OCI-LY7 (cell line): ENCODE measurements around the gene STMND1.

Experiments used
- CTCF ChIP-seq: fragments of 200-600 bp; sonication (generic); conservative IDR thresholded peaks from 2 replicates; pipeline ENCODE4 v1.5.1; 2014; ENCODE audit warnings: mild to moderate bottlenecking, antibody characterized with exemption, low read length, moderate library complexity, mixed read lengths
- EZH2phosphoT487 ChIP-seq: fragments of 200-600 bp; sonication (generic); IDR thresholded peaks from 2 replicates; pipeline ENCODE4 v1.6.1; 2018; ENCODE audit warnings: low read depth, borderline replicate concordance, mild to moderate bottlenecking, mixed run types, antibody characterized with exemption, low read length, moderate library complexity, mixed read lengths

GRCh38 chr6:17159240-17159639 lies 57.4 kb downstream of the STMND1 start:
- no peak for TF ChIP-seq CTCF
- TF ChIP-seq EZH2phosphoT487: no peak
